ENCODE results near the gene ENDOD1.

The ENDOD1 gene

GRCh38 chr11:95138448-95138847, 48.8 kb downstream of the ENDOD1 start:
- in situ Hi-C loops (cut with MboI; ENCODE audit: low sequenced_read_pairs) = no loop called here

GRCh38 chr11:95140397-95141033, 50.9 kb downstream of the ENDOD1 start:
- in situ Hi-C loops (cut with MboI; ENCODE audit: low sequenced_read_pairs) = no loop called here

- in situ Hi-C loops (cut with MboI; ENCODE audit: low sequenced_read_pairs) = no loop called here
These were observed 52.8 kb downstream of the ENDOD1 start for GRCh38 chr11:95142431-95142830.

GRCh38 chr11:95143106-95143681, 53.5 kb downstream of the ENDOD1 start:
- in situ Hi-C loops (cut with MboI; ENCODE audit: low sequenced_read_pairs) = no loop called here

GRCh38 chr11:95144313-95145235, 54.9 kb downstream of the ENDOD1 start:
- in situ Hi-C loops (cut with MboI; ENCODE audit: low sequenced_read_pairs) = no loop called here

- in situ Hi-C loops (cut with MboI; ENCODE audit: low sequenced_read_pairs) = no loop called here
These were observed 55.9 kb downstream of the ENDOD1 start for GRCh38 chr11:95145430-95146060.

GRCh38 chr11:95147364-95147905, 57.8 kb downstream of the ENDOD1 start:
- in situ Hi-C loops (cut with MboI; ENCODE audit: low sequenced_read_pairs) = no loop called here

GRCh38 chr11:95148406-95148805, 58.8 kb downstream of the ENDOD1 start:
- in situ Hi-C loops (cut with MboI; ENCODE audit: low sequenced_read_pairs) = no loop called here

- in situ Hi-C loops (cut with MboI; ENCODE audit: low sequenced_read_pairs) = no loop called here
These were observed 59.3 kb downstream of the ENDOD1 start for GRCh38 chr11:95148938-95149337.

- in situ Hi-C loops (cut with MboI; ENCODE audit: low sequenced_read_pairs) = loop anchor here (25.0 kb wide), 1 partner anchor 612 kb away; no protein-coding TSS in a partner anchor
These were observed 60.2 kb downstream of the ENDOD1 start for GRCh38 chr11:95149651-95150364.

- in situ Hi-C loops (cut with MboI; ENCODE audit: low sequenced_read_pairs) = loop anchor here (25.0 kb wide), 1 partner anchor 611 kb away; no protein-coding TSS in a partner anchor
These were observed 61.5 kb downstream of the ENDOD1 start for GRCh38 chr11:95150956-95151684.

GRCh38 chr11:95152876-95153856, 63.5 kb downstream of the ENDOD1 start:
- in situ Hi-C loops (cut with MboI; ENCODE audit: low sequenced_read_pairs) = loop anchor here (25.0 kb wide), 1 partner anchor 609 kb away; no protein-coding TSS in a partner anchor

- in situ Hi-C loops (cut with MboI; ENCODE audit: low sequenced_read_pairs) = loop anchor here (25.0 kb wide), 1 partner anchor 608 kb away; no protein-coding TSS in a partner anchor
These were observed 64.2 kb downstream of the ENDOD1 start for GRCh38 chr11:95153857-95154246.

GRCh38 chr11:95154514-95154913, 64.9 kb downstream of the ENDOD1 start:
- in situ Hi-C loops (cut with MboI; ENCODE audit: low sequenced_read_pairs) = loop anchor here (25.0 kb wide), 1 partner anchor 608 kb away; no protein-coding TSS in a partner anchor

GRCh38 chr11:95155385-95155784, 65.7 kb downstream of the ENDOD1 start:
- in situ Hi-C loops (cut with MboI; ENCODE audit: low sequenced_read_pairs) = loop anchor here (25.0 kb wide), 1 partner anchor 607 kb away; no protein-coding TSS in a partner anchor

- in situ Hi-C loops (cut with MboI; ENCODE audit: low sequenced_read_pairs) = loop anchor here (25.0 kb wide), 1 partner anchor 606 kb away; no protein-coding TSS in a partner anchor
These were observed 66.6 kb downstream of the ENDOD1 start for GRCh38 chr11:95156133-95156721.

GRCh38 chr11:95156916-95157541, 67.4 kb downstream of the ENDOD1 start:
- in situ Hi-C loops (cut with MboI; ENCODE audit: low sequenced_read_pairs) = loop anchor here (25.0 kb wide), 1 partner anchor 605 kb away; no protein-coding TSS in a partner anchor
